HL-60 (cell line): ENCODE results near the gene ESR1.

Experiments
- DNase-seq, 2 experiments: peaks; one replicate each; pipeline ENCODE4 v3.0.0-alpha.2; 2010 to 2020; ENCODE audit warnings: low read depth in 1 of 2, low spot score in 1 of 2
- H3K27ac ChIP-seq: fragments of 250-450 bp; sonication (Bioruptor Pico); replicated peaks from 2 replicates; pipeline ENCODE4 v1.5.1; 2020; ENCODE audit warnings: mild to moderate bottlenecking, moderate library complexity
- H3K27me3 ChIP-seq: fragments of 250-450 bp; sonication (Bioruptor Pico); 2 replicates; pipeline ENCODE4 v1.5.1; 2021; ENCODE audit warnings: mild to moderate bottlenecking, moderate library complexity; ENCODE audit not compliant: insufficient read depth, poor library complexity, severe bottlenecking
- H3K4me3 ChIP-seq: replicated peaks from 2 replicates; pipeline ENCODE4 v1.5.1; 2011; ENCODE audit warnings: mild to moderate bottlenecking, control low read depth, low read length; ENCODE audit not compliant: insufficient read depth
- GABPA ChIP-seq: IDR thresholded peaks from 2 replicates; pipeline ENCODE4 v1.6.1; 2012; ENCODE audit warnings: low read depth
- POLR2AphosphoS5 ChIP-seq: IDR thresholded peaks from 2 replicates; pipeline ENCODE4 v1.6.1; 2012; ENCODE audit warnings: low read depth
- SPI1 ChIP-seq: IDR thresholded peaks from 2 replicates; pipeline ENCODE4 v1.6.1; 2012; ENCODE audit warnings: low read depth, mild to moderate bottlenecking, borderline replicate concordance
- TF ChIP-seq, protein P1 (sequence below): IDR thresholded peaks from one replicate; pipeline ENCODE4 v1.5.1; 2011; ENCODE audit warnings: low read length, control low read depth, inconsistent platforms; ENCODE audit not compliant: insufficient read depth
- TF ChIP-seq, protein P2 (sequence below): IDR thresholded peaks from 2 replicates; pipeline ENCODE4 v1.6.1; 2012; ENCODE audit warnings: low read depth; ENCODE audit not compliant: insufficient replicate concordance

Gene ESR1

DNA sequence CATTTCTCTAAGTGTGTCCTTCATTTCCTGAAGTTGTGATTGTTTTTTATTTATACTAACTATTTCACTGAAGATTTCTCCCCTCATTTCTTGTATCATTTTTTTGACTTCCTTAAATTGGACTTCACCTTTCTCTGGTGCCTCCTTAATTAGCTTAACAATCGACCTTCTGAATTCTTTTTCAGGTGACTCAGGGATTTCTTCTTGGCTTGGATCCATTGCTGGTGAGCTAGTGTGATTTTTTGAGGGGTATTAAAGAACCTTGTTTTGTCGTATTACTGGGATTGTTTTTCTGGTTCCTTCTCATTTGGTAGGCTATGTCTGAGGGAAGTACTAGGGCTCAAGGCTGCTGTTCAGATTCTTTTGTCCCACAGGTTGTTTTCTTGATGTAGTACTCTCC is 92.8 kb downstream of the ESR1 start:
- no peak for DNase-seq
- Histone ChIP-seq H3K4me3 (no peak overlapping the region), H3K27ac (no peak overlapping the region), H3K27me3 (no peaks in the 10 kb centered on the region)
- TF ChIP-seq GABPA = no peak
- no peak for TF ChIP-seq SPI1
- TF ChIP-seq POLR2AphosphoS5 = no peak
- TF ChIP-seq, protein P1, sequence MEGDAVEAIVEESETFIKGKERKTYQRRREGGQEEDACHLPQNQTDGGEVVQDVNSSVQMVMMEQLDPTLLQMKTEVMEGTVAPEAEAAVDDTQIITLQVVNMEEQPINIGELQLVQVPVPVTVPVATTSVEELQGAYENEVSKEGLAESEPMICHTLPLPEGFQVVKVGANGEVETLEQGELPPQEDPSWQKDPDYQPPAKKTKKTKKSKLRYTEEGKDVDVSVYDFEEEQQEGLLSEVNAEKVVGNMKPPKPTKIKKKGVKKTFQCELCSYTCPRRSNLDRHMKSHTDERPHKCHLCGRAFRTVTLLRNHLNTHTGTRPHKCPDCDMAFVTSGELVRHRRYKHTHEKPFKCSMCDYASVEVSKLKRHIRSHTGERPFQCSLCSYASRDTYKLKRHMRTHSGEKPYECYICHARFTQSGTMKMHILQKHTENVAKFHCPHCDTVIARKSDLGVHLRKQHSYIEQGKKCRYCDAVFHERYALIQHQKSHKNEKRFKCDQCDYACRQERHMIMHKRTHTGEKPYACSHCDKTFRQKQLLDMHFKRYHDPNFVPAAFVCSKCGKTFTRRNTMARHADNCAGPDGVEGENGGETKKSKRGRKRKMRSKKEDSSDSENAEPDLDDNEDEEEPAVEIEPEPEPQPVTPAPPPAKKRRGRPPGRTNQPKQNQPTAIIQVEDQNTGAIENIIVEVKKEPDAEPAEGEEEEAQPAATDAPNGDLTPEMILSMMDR = no peak
- TF ChIP-seq, protein P2, sequence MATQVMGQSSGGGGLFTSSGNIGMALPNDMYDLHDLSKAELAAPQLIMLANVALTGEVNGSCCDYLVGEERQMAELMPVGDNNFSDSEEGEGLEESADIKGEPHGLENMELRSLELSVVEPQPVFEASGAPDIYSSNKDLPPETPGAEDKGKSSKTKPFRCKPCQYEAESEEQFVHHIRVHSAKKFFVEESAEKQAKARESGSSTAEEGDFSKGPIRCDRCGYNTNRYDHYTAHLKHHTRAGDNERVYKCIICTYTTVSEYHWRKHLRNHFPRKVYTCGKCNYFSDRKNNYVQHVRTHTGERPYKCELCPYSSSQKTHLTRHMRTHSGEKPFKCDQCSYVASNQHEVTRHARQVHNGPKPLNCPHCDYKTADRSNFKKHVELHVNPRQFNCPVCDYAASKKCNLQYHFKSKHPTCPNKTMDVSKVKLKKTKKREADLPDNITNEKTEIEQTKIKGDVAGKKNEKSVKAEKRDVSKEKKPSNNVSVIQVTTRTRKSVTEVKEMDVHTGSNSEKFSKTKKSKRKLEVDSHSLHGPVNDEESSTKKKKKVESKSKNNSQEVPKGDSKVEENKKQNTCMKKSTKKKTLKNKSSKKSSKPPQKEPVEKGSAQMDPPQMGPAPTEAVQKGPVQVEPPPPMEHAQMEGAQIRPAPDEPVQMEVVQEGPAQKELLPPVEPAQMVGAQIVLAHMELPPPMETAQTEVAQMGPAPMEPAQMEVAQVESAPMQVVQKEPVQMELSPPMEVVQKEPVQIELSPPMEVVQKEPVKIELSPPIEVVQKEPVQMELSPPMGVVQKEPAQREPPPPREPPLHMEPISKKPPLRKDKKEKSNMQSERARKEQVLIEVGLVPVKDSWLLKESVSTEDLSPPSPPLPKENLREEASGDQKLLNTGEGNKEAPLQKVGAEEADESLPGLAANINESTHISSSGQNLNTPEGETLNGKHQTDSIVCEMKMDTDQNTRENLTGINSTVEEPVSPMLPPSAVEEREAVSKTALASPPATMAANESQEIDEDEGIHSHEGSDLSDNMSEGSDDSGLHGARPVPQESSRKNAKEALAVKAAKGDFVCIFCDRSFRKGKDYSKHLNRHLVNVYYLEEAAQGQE = no peak

DNA sequence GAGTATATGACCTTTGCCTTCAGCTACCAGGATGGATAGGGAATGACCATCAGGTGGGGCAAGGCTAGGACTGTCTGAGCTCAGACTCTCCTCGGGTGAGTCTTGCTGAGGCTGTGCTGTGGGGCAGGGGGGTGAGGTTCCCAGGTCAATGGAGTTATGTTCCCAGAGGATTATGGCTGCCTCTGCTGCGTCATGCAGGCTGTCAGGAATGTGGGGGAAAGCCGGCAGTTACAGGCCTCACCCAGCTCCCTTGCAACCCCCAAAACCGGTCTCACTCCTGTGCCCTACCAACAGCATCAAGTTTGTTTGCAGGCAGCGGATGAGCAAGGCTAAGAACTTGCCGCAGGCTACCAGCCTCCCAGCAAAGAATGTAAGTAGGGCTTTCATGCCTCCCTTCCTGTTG is 93.5 kb downstream of the ESR1 start:
- TF ChIP-seq SPI1 (no peak), POLR2AphosphoS5 (no peak), GABPA (no peak)
- TF ChIP-seq, protein P2 = no peak
- TF ChIP-seq, protein P1 = no peak
- Histone ChIP-seq H3K4me3 (no peak overlapping the region), H3K27me3 (no peaks in the 10 kb centered on the region), H3K27ac (no peak overlapping the region)
- no peak for DNase-seq

DNA sequence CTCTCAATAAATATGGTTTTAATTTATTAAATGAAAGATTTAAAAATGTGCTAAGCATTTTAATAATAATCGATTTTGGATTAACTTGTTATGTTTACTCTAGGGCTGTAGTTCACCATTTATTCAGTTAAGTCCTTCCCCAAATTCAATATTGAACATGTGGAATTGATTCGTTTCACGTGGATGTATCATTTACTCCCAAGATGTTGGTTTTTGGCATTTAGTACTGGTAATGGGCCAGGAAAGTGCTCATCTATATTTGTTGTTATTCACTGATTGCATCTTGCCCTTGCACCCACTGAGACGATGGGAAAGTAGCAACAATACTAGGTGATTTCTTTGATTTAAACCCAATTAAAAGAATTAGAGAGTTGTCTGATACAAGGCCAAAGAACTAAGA is 97.1 kb downstream of the ESR1 start:
- no peak for DNase-seq
- Histone ChIP-seq H3K27me3 (no peaks in the 10 kb centered on the region), H3K27ac (no peak overlapping the region), H3K4me3 (no peak overlapping the region)
- no peak for TF ChIP-seq POLR2AphosphoS5
- TF ChIP-seq, protein P2 = no peak
- TF ChIP-seq SPI1 = no peak
- TF ChIP-seq GABPA = no peak
- TF ChIP-seq, protein P1 = no peak
